ENCODE data around the gene ITGAV. TPM values are rescaled to one million over a fixed set of nuclear protein-coding genes. Genes with fewer than 3 reads are reported as not detected.
"Not testable (repeated sequence)": the region's sequence is repeated elsewhere in the genome, so short reads cannot be mapped to it uniquely, and the experiment has no call there.

ITGAV gene
- total RNA-seq, 1 donor from 2014 or later, result 72.8 TPM

- no peak for DNase-seq (ENCODE audit: low spot score)
- H3K4me1 Mint-ChIP-seq, result no peaks in the 10 kb centered on the region
Measured at GRCh38 chr2:186561467-186562208, 28.2 kb upstream of the ITGAV start.

DNA sequence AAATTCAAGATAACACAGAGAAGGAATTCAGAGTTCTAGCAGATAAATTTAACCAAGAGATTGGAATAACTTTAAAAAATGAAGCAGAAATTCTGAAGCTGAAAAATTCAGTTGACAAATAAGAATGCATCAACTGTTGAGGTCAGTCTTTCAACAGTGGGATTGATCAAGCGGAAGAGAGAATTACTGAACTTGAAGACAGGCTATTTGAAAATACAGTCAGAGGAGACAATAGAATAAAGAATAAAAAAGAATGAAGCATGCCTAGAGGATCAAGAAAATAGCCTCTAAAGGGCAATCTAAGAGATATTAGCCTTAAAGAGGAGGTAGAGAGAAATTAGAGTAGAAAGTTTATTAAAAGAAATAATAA, 27.7 kb upstream of the ITGAV start:
- Mint-ChIP-seq H3K36me3 (peaks cover 5% of the 10 kb centered on the region), H3K9me3 (peaks cover 7% of the 10 kb centered on the region), H3K4me3 (no peak overlapping the region), H3K27ac (no peak overlapping the region), H3K4me1 (no peaks in the 10 kb centered on the region), H3K27me3 (ENCODE audit: insufficient read depth, low read depth) (no peaks in the 10 kb centered on the region)
- TF ChIP-seq, protein P1, sequence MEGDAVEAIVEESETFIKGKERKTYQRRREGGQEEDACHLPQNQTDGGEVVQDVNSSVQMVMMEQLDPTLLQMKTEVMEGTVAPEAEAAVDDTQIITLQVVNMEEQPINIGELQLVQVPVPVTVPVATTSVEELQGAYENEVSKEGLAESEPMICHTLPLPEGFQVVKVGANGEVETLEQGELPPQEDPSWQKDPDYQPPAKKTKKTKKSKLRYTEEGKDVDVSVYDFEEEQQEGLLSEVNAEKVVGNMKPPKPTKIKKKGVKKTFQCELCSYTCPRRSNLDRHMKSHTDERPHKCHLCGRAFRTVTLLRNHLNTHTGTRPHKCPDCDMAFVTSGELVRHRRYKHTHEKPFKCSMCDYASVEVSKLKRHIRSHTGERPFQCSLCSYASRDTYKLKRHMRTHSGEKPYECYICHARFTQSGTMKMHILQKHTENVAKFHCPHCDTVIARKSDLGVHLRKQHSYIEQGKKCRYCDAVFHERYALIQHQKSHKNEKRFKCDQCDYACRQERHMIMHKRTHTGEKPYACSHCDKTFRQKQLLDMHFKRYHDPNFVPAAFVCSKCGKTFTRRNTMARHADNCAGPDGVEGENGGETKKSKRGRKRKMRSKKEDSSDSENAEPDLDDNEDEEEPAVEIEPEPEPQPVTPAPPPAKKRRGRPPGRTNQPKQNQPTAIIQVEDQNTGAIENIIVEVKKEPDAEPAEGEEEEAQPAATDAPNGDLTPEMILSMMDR (IDR thresholded peaks at IDR 0.05), result no peak
- TF ChIP-seq EZH2phosphoT487 (IDR thresholded peaks at IDR 0.05) (no peak), EZH2 (IDR thresholded peaks at IDR 0.05) (no peak)
- H2AFZ ChIP-seq (replicated peaks), result no peak overlapping the region
- H3K79me2 ChIP-seq (ENCODE audit: low read depth), result no peaks in the 10 kb centered on the region
- no peaks in the 10 kb centered on the region for H3K9me3 ChIP-seq (ENCODE audit: low read depth)
- no peak overlapping the region for H3K4me3 ChIP-seq
- no peaks in the 10 kb centered on the region for H3F3A ChIP-seq (ENCODE audit: low read depth)
- H3K4me2 ChIP-seq, result no peak overlapping the region
- DNase-seq (ENCODE audit: low spot score), result no peak
- no peaks in the 10 kb centered on the region for H3K27me3 ChIP-seq
- no peaks in the 10 kb centered on the region for H3K4me1 ChIP-seq
- H3K27ac ChIP-seq, result no peak overlapping the region
- no peaks in the 10 kb centered on the region for H3K36me3 ChIP-seq
- no peaks in the 10 kb centered on the region for H4K20me1 ChIP-seq (ENCODE audit: low read depth)
- no peak overlapping the region for H3K9ac ChIP-seq

More at GRCh38 chr2:186561467-186562208, 28.2 kb upstream of the ITGAV start:
- Histone ChIP-seq H3K27ac (no peak overlapping the region), H3K79me2 (ENCODE audit: low read depth) (no peaks in the 10 kb centered on the region), H3K4me3 (no peak overlapping the region), H3K4me1 (no peaks in the 10 kb centered on the region), H3K36me3 (no peaks in the 10 kb centered on the region), H3K9ac (no peak overlapping the region), H3K4me2 (no peak overlapping the region), H3K27me3 (no peaks in the 10 kb centered on the region), H2AFZ (replicated peaks) (no peak overlapping the region), H3K9me3 (ENCODE audit: low read depth) (no peaks in the 10 kb centered on the region), H3F3A (ENCODE audit: low read depth) (no peaks in the 10 kb centered on the region), H4K20me1 (ENCODE audit: low read depth) (no peaks in the 10 kb centered on the region)
- Mint-ChIP-seq H3K36me3 (peaks cover 5% of the 10 kb centered on the region), H3K27me3 (ENCODE audit: insufficient read depth, low read depth) (no peaks in the 10 kb centered on the region), H3K27ac (no peak overlapping the region), H3K4me3 (no peak overlapping the region), H3K9me3 (peaks cover 7% of the 10 kb centered on the region)
- TF ChIP-seq EZH2phosphoT487 (IDR thresholded peaks at IDR 0.05) (no peak), EZH2 (IDR thresholded peaks at IDR 0.05) (no peak)
- TF ChIP-seq, protein P1 (IDR thresholded peaks at IDR 0.05), result no peak

GRCh38 chr2:186568600-186568999, 21.3 kb upstream of the ITGAV start:
- not testable (repeated sequence) for DNase-seq (ENCODE audit: low spot score); H3K9ac ChIP-seq; H3K36me3 ChIP-seq; H4K20me1 ChIP-seq (ENCODE audit: low read depth); H3K27me3 Mint-ChIP-seq (ENCODE audit: insufficient read depth, low read depth); H3K27me3 ChIP-seq; H3K79me2 ChIP-seq (ENCODE audit: low read depth); H3K4me3 Mint-ChIP-seq; H3K4me3 ChIP-seq; H3K27ac Mint-ChIP-seq; H3K4me2 ChIP-seq; H3K27ac ChIP-seq; H3K9me3 Mint-ChIP-seq; H3K9me3 ChIP-seq (ENCODE audit: low read depth); H3K36me3 Mint-ChIP-seq; H2AFZ ChIP-seq (replicated peaks)
- peaks cover 16% of the 10 kb centered on the region for H3K4me1 Mint-ChIP-seq
- H3F3A ChIP-seq (ENCODE audit: low read depth), result peaks cover 23% of the 10 kb centered on the region
- peaks cover 21% of the 10 kb centered on the region for H3K4me1 ChIP-seq

- H3K4me1 ChIP-seq, result peaks cover 21% of the 10 kb centered on the region
Measured at GRCh38 chr2:186569127-186569526, 20.7 kb upstream of the ITGAV start.

More at GRCh38 chr2:186569127-186569526, 20.7 kb upstream of the ITGAV start:
- not testable (repeated sequence) for H3K27me3 ChIP-seq; H3K36me3 Mint-ChIP-seq; H4K20me1 ChIP-seq (ENCODE audit: low read depth); DNase-seq (ENCODE audit: low spot score); H3K4me3 ChIP-seq; H3K9me3 Mint-ChIP-seq; H3K9ac ChIP-seq; H3K4me3 Mint-ChIP-seq; H3K36me3 ChIP-seq; H3K27ac Mint-ChIP-seq; H3K9me3 ChIP-seq (ENCODE audit: low read depth); H3K27ac ChIP-seq; H3K79me2 ChIP-seq (ENCODE audit: low read depth); H2AFZ ChIP-seq (replicated peaks); H3K27me3 Mint-ChIP-seq (ENCODE audit: insufficient read depth, low read depth)
- peaks cover 16% of the 10 kb centered on the region for H3K4me1 Mint-ChIP-seq
- Histone ChIP-seq H3F3A (ENCODE audit: low read depth) (peaks cover 23% of the 10 kb centered on the region), H3K4me2 (peak overlapping the region; percentile 56)
